OCI-LY3 (cell line): ENCODE data around the gene COL4A3.

ENCODE experiments used
- H2AFZ ChIP-seq: fragments of 200-600, 300-600 bp; shearing (Covaris generic); 2 replicates; pipeline ENCODE4 v1.6.0; 2014; ENCODE audit warnings: antibody characterized with exemption, low read depth, low read length
- H3K27ac ChIP-seq: fragments of 200-600, 300-600 bp; sonication (generic); 2 replicates; pipeline ENCODE4 v1.5.1; 2014; ENCODE audit warnings: mild to moderate bottlenecking, low read length, moderate library complexity, mixed read lengths
- H3K27me3 ChIP-seq: fragments of 200-600, 300-600 bp; sonication (generic); 2 replicates; pipeline ENCODE4 v1.6.1; 2014; ENCODE audit warnings: low read depth, low read length, mixed read lengths
- H3K36me3 ChIP-seq: fragments of 200-600, 300-600 bp; sonication (generic); replicated peaks from 2 replicates; pipeline ENCODE3; 2014; ENCODE audit warnings: low read depth, low read length, mixed read lengths
- H3K4me1 ChIP-seq: fragments of 300-600, 200-600 bp; sonication (generic); 2 replicates; pipeline ENCODE4 v1.6.1; 2014; ENCODE audit warnings: low read length, mixed read lengths
- H3K4me2 ChIP-seq: fragments of 200-600, 300-600 bp; sonication (generic); 2 replicates; pipeline ENCODE4 v1.6.1; 2014; ENCODE audit warnings: low read length, mixed read lengths
- H3K4me3 ChIP-seq: fragments of 300-600, 200-600 bp; sonication (generic); 2 replicates; pipeline ENCODE4 v1.5.1; 2014; ENCODE audit warnings: antibody characterized with exemption, mild to moderate bottlenecking, low read length, moderate library complexity
- H3K79me2 ChIP-seq: fragments of 300-600, 200-600 bp; shearing (Covaris generic); 2 replicates; pipeline ENCODE4 v1.6.1; 2014; ENCODE audit warnings: mild to moderate bottlenecking, low read length, mixed read lengths
- H3K9ac ChIP-seq: fragments of 300-600, 200-600 bp; shearing (Covaris generic); 2 replicates; pipeline ENCODE4 v1.6.0; 2014; ENCODE audit warnings: mild to moderate bottlenecking, low read length, moderate library complexity
- H3K9me3 ChIP-seq: fragments of 200-600, 300-600 bp; shearing (Covaris generic); 2 replicates; pipeline ENCODE4 v1.6.1; 2014; ENCODE audit warnings: low read length, mixed read lengths; ENCODE audit not compliant: insufficient read depth
- H4K20me1 ChIP-seq: fragments of 200-600, 300-600 bp; sonication (generic); 2 replicates; pipeline ENCODE4 v1.6.1; 2016; ENCODE audit warnings: low read length, mixed read lengths; ENCODE audit not compliant: insufficient read depth
- CTCF ChIP-seq: fragments of 200-600, 300-600 bp; sonication (generic); IDR thresholded peaks from 2 replicates; pipeline ENCODE4 v1.5.1; 2014; ENCODE audit warnings: antibody characterized with exemption, low read length, low read depth
- EZH2phosphoT487 ChIP-seq: fragments of 200-600 bp; shearing (Covaris generic); IDR thresholded peaks from 2 replicates; pipeline ENCODE4 v1.6.1; 2018; ENCODE audit warnings: antibody characterized with exemption, mixed run types, low read depth

Gene COL4A3

GRCh38 chr2:227325839-227326195 is 161.4 kb downstream of the COL4A3 start:
- H2AFZ ChIP-seq: peak overlapping the region; percentile 76; the same call in 1 of the 2 replicates
- H3K4me1 ChIP-seq: peaks cover 9% of the 10 kb centered on the region
- H3K4me3 ChIP-seq: peak overlapping the region; percentile 99
- TF ChIP-seq CTCF (no peak), EZH2phosphoT487 (no peak)
- no peaks in the 10 kb centered on the region for H3K9me3 ChIP-seq
- peaks cover 3% of the 10 kb centered on the region for H3K36me3 ChIP-seq
- H3K79me2 ChIP-seq: peaks cover 28% of the 10 kb centered on the region
- 0 out of 2 replicates have a peak overlapping the region, but pooled peaks have one; percentile 60 for H3K27ac ChIP-seq
- H3K4me2 ChIP-seq: peak overlapping the region; percentile 95
- peak overlapping the region; percentile 94 for H3K9ac ChIP-seq
- H3K27me3 ChIP-seq: no peaks in the 10 kb centered on the region
- 0 out of 2 replicates have a peak, but pooled peaks cover 3% of the 10 kb centered on the region for H4K20me1 ChIP-seq

- peaks cover 28% of the 10 kb centered on the region for H3K79me2 ChIP-seq
- H3K4me2 ChIP-seq: peak overlapping the region; percentile 95; the same call in 1 of the 2 replicates
- H3K4me3 ChIP-seq: peak overlapping the region; percentile 99; the same call in 1 of the 2 replicates
- TF ChIP-seq CTCF (no peak), EZH2phosphoT487 (no peak)
- H3K9ac ChIP-seq: no peak overlapping the region
- peaks cover 3% of the 10 kb centered on the region for H3K36me3 ChIP-seq
- peaks cover 9% of the 10 kb centered on the region for H3K4me1 ChIP-seq
- 0 out of 2 replicates have a peak, but pooled peaks cover 3% of the 10 kb centered on the region for H4K20me1 ChIP-seq
- no peak overlapping the region for H3K27ac ChIP-seq
- H3K27me3 ChIP-seq: no peaks in the 10 kb centered on the region
- H3K9me3 ChIP-seq: no peaks in the 10 kb centered on the region
- no peak overlapping the region for H2AFZ ChIP-seq
Measured at GRCh38 chr2:227326783-227327182, 162.4 kb downstream of the COL4A3 start.

DNA sequence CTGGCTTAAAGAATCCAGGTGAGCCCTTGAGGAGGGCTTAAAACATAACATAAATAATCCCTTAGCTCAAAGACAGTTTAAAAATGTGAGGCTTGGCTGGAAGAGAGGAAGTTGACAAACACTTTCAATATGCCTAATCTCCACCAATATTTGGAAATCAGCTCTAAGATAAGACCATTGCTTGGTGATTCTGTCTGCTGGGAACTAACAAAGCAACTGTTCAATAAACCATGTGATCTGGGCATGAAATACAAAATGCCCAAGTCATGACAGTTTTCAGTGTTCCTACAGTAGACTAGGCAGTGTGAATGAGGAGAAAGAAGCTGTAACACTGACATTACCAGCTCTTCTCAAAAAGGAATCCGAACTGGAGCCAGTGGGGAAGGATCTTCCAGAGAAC is 171.3 kb downstream of the COL4A3 start:
- H3K9me3 ChIP-seq: no peaks in the 10 kb centered on the region
- H2AFZ ChIP-seq: no peak overlapping the region
- H3K4me2 ChIP-seq: no peak overlapping the region
- no peak overlapping the region for H3K9ac ChIP-seq
- no peaks in the 10 kb centered on the region for H4K20me1 ChIP-seq
- H3K27me3 ChIP-seq: no peaks in the 10 kb centered on the region
- H3K27ac ChIP-seq: no peak overlapping the region
- H3K4me3 ChIP-seq: no peak overlapping the region
- H3K79me2 ChIP-seq: no peaks in the 10 kb centered on the region; the same call in 1 of the 2 replicates
- peaks cover 8% of the 10 kb centered on the region for H3K36me3 ChIP-seq
- no peak for TF ChIP-seq CTCF
- TF ChIP-seq EZH2phosphoT487: no peak
- no peaks in the 10 kb centered on the region for H3K4me1 ChIP-seq

DNA sequence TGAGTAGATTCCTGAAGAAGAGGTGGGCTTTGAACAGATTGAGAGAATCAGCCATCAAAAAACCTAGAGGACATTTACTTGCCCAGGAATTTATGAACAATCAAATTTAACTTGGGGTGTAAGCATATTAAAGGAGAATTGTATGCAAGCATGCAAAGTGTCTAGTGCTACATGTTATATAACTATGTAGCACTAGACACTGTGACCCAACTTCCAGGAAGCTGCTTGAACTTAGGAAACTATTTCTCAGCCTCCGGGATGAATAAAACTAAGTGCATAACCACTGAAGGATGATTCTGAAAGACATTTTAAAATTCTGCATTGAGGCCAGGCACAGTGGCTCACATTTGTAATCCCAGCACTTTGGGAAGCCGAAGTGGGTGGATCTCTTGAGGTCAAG is 173.0 kb downstream of the COL4A3 start:
- no peak overlapping the region for H3K9ac ChIP-seq
- no peak for TF ChIP-seq CTCF
- no peak for TF ChIP-seq EZH2phosphoT487
- H4K20me1 ChIP-seq: no peaks in the 10 kb centered on the region
- no peaks in the 10 kb centered on the region for H3K79me2 ChIP-seq
- no peak overlapping the region for H2AFZ ChIP-seq
- H3K27ac ChIP-seq: no peak overlapping the region
- H3K36me3 ChIP-seq: peaks cover 8% of the 10 kb centered on the region
- H3K4me1 ChIP-seq: no peaks in the 10 kb centered on the region
- H3K9me3 ChIP-seq: no peaks in the 10 kb centered on the region
- H3K27me3 ChIP-seq: no peaks in the 10 kb centered on the region
- no peak overlapping the region for H3K4me2 ChIP-seq
- H3K4me3 ChIP-seq: no peak overlapping the region
